Left lung (tissue), 10 donors: Measurements from ENCODE around the gene LIF. TPM values are rescaled to one million over a fixed set of nuclear protein-coding genes. Genes with fewer than 3 reads are reported as not detected.

ENCODE experiments used
- ATAC-seq: fragments of 200-7000 bp; cut with Tn5 transposase; one replicate; pipeline ENCODE4 v1.9.1; 2020; ENCODE audit warnings: moderate library complexity
- DNase-seq, 4 donors: peaks; one replicate each; pipeline ENCODE4 v3.0.0-alpha.2; 2013 to 2020
- H3K27ac ChIP-seq, 2 donors: fragments of 200-600 bp; sonication (generic) in 1 of 2; one replicate each; pipeline versions ENCODE4 v1.5.0 to v1.8.0; 2020 to 2021
- H3K27me3 ChIP-seq, 2 donors: fragments of 200-600 bp; sonication (generic) in 1 of 2; one replicate each; pipeline versions ENCODE4 v1.5.0 to v1.8.0; 2020 to 2021
- H3K36me3 ChIP-seq, 2 donors: fragments of 200-600 bp; sonication (generic) in 1 of 2; one replicate each; pipeline versions ENCODE4 v1.5.0 to v1.8.0; 2020 to 2021
- H3K4me1 ChIP-seq, 2 donors: fragments of 200-600 bp; one replicate each; pipeline ENCODE4 v1.8.0; 2021
- H3K4me3 ChIP-seq, 2 donors: fragments of 200-600 bp; sonication (generic) in 1 of 2; one replicate each; pipeline versions ENCODE4 v1.5.0 to v1.8.0; 2020 to 2021; ENCODE audit warnings: mild to moderate bottlenecking in 1 of 2
- H3K9me3 ChIP-seq, 2 donors: fragments of 200-600 bp; sonication (generic) in 1 of 2; one replicate each; pipeline versions ENCODE4 v1.5.0 to v1.8.0; 2020 to 2021
- CTCF ChIP-seq, 2 donors: fragments of 200-600 bp; sonication (generic) in 1 of 2; IDR thresholded peaks; one replicate each; pipeline versions ENCODE4 v1.5.0 to v1.8.0; 2021; ENCODE audit warnings: antibody characterized with exemption in 2 of 2
- intact Hi-C, 2 donors: fragments of 100-400 bp; cut with DNase I; formaldehyde crosslinking; loops; one replicate each; pipeline versions ENCODE4 v1.11.2 to v1.14.2; 2022
- polyA plus RNA-seq, 6 donors: library from polyadenylated mRNA; unstranded; fragments of 120-200 nt; gene quantifications; one replicate each; pipeline ENCODE4 v1.2.1, GENCODE V29; 2013; ENCODE audit not compliant: insufficient read length in 6 of 6
- total RNA-seq, 2 donors: library from RNA; stranded (reverse); fragmentation: NEBNext Ultra II Directional; extraction: Animal tissue kit (Norgen Biotek cat#: 25700); gene quantifications; one replicate each; pipeline ENCODE4 v1.2.1, GENCODE V29; 2021
- donor health status: DM: no; HTN: yes; CAD: no.
- donor health status: DM: no; HTN: no; CAD: no.

LIF gene
- total and polyA plus RNA-seq, 8 donors: 1.4 to 10.7 (median 2.5) TPM

- Histone ChIP-seq H3K27ac (no peak overlapping the region), H3K9me3 (no peaks in the 10 kb centered on the region), H3K4me1 (peaks cover 8 to 70% of the 10 kb centered on the region in 2 donors), H3K27me3 (no peaks in the 10 kb centered on the region), H3K36me3 (peaks cover 0 to 4% of the 10 kb centered on the region in 2 donors), H3K4me3 (no peak overlapping the region)
- TF ChIP-seq CTCF (IDR thresholded peaks at IDR 0.05): no peak
- intact Hi-C loops: loop anchor here in 1 of 2 donors (10.0 kb wide), 1 partner anchor 105 kb away; the partner anchor contains the start of gene RNF215
- DNase-seq (no peak), ATAC-seq (no peak)
Measured at GRCh38 chr22:30279932-30280331, 33.4 kb upstream of the LIF start.

- H3K27me3 ChIP-seq: no peaks in the 10 kb centered on the region
- no peak for TF ChIP-seq CTCF (IDR thresholded peaks at IDR 0.05)
- intact Hi-C loops: no loop called here
- peaks cover 8 to 70% of the 10 kb centered on the region in 2 donors for H3K4me1 ChIP-seq
- peaks cover 0 to 2% of the 10 kb centered on the region in 2 donors for H3K36me3 ChIP-seq
- H3K4me3 ChIP-seq: no peak overlapping the region
- H3K9me3 ChIP-seq: no peaks in the 10 kb centered on the region
- peak overlapping the region in 1 of 2 donors; percentile 13 for H3K27ac ChIP-seq
- DNase-seq: peak in 2 of 4 donors; percentile 88 to 94
- peak; percentile 63 for ATAC-seq
Measured at GRCh38 chr22:30279046-30279788, 32.7 kb upstream of the LIF start.

GRCh38 chr22:30277547-30278344, 31.2 kb upstream of the LIF start:
- intact Hi-C loops: no loop called here
- DNase-seq (peak in 1 of 4 donors; percentile 67), ATAC-seq (peak; percentile 60)
- Histone ChIP-seq H3K36me3 (no peaks in the 10 kb centered on the region), H3K27ac (peak overlapping the region; percentile 35 to 69), H3K4me3 (no peak overlapping the region), H3K4me1 (peaks cover 8 to 74% of the 10 kb centered on the region in 2 donors), H3K27me3 (no peaks in the 10 kb centered on the region), H3K9me3 (no peaks in the 10 kb centered on the region)
- TF ChIP-seq CTCF (IDR thresholded peaks at IDR 0.05): no peak

GRCh38 chr22:30276039-30276438, 29.5 kb upstream of the LIF start:
- no peak for ATAC-seq
- intact Hi-C loops: no loop called here
- DNase-seq: no peak
- H3K27me3 ChIP-seq: no peaks in the 10 kb centered on the region
- peak overlapping the region in 1 of 2 donors; percentile 28 for H3K27ac ChIP-seq
- H3K4me3 ChIP-seq: no peak overlapping the region
- H3K9me3 ChIP-seq: no peaks in the 10 kb centered on the region
- TF ChIP-seq CTCF (IDR thresholded peaks at IDR 0.05): no peak
- peaks cover 8 to 79% of the 10 kb centered on the region in 2 donors for H3K4me1 ChIP-seq
- no peaks in the 10 kb centered on the region for H3K36me3 ChIP-seq

GRCh38 chr22:30275625-30276024, 29.1 kb upstream of the LIF start:
- intact Hi-C loops: no loop called here
- ATAC-seq: no peak

More at GRCh38 chr22:30275625-30276024, 29.1 kb upstream of the LIF start:
- H3K4me1 ChIP-seq: peaks cover 8 to 83% of the 10 kb centered on the region in 2 donors
- no peaks in the 10 kb centered on the region for H3K9me3 ChIP-seq
- DNase-seq: no peak
- H3K27me3 ChIP-seq: no peaks in the 10 kb centered on the region
- H3K27ac ChIP-seq: peak overlapping the region in 1 of 2 donors; percentile 28
- H3K36me3 ChIP-seq: no peaks in the 10 kb centered on the region
- no peak for TF ChIP-seq CTCF (IDR thresholded peaks at IDR 0.05)
- H3K4me3 ChIP-seq: no peak overlapping the region
